Kidney (tissue), 14 donors: Measurements from ENCODE around the gene WBP11. TPM values are rescaled to one million over a fixed set of nuclear protein-coding genes. Genes with fewer than 3 reads are reported as not detected.
"Not testable (repeated sequence)": the region's sequence is repeated elsewhere in the genome, so short reads cannot be mapped to it uniquely, and the experiment has no call there.

Experiments used
- DNase-seq, 5 donors: peaks; one replicate each; pipeline ENCODE4 v3.0.0-alpha.2; 2013 to 2020
- FAIRE-seq: peaks from 2 replicates; lab custom pipeline; 2012; peaks lifted over from hg19 to GRCh38; lab: Jason Lieb, UNC
- H3K27ac ChIP-seq, 2 donors: one replicate each; pipeline ENCODE4 v1.7.0; 2013; ENCODE audit warnings: low read depth in 2 of 2, low read length in 2 of 2, inconsistent platforms in 1 of 2
- H3K27me3 ChIP-seq: one replicate; pipeline ENCODE4 v1.7.1; 2013; ENCODE audit warnings: low read length, inconsistent platforms; ENCODE audit not compliant: control insufficient read depth, insufficient read depth
- H3K36me3 ChIP-seq, 3 donors: one replicate each; pipeline versions ENCODE4 v1.7.0 to v1.7.1; 2013; ENCODE audit warnings: low read length in 3 of 3, control low read depth in 1 of 3, inconsistent platforms in 1 of 3; ENCODE audit not compliant: insufficient read depth in 3 of 3, control insufficient read depth in 2 of 3
- H3K4me1 ChIP-seq, 3 donors: one replicate each; pipeline versions ENCODE4 v1.7.0 to v1.7.1; 2013; ENCODE audit warnings: low read length in 3 of 3, inconsistent platforms in 1 of 3, low read depth in 1 of 3; ENCODE audit not compliant: control insufficient read depth in 2 of 3, insufficient read depth in 2 of 3
- H3K4me3 ChIP-seq, 3 donors: one replicate each; pipeline versions ENCODE4 v1.7.0 to v1.8.1; 2013; ENCODE audit warnings: low read length in 3 of 3, control low read depth in 1 of 3, inconsistent platforms in 1 of 3
- H3K9ac ChIP-seq, 3 donors: one replicate each; pipeline versions ENCODE4 v1.7.0 to v1.7.1; 2013; ENCODE audit warnings: low read length in 3 of 3, control low read depth in 1 of 3, inconsistent platforms in 1 of 3
- H3K9me3 ChIP-seq, 3 donors: one replicate each; pipeline versions ENCODE4 v1.7.0 to v1.7.1; 2013; ENCODE audit warnings: low read length in 3 of 3, control low read depth in 1 of 3, inconsistent platforms in 1 of 3; ENCODE audit not compliant: control insufficient read depth in 2 of 3, insufficient read depth in 1 of 3
- intact Hi-C: fragments of 100-400 bp; cut with DNase I; formaldehyde crosslinking; loops from one replicate; pipeline ENCODE4 v1.11.1; 2022
- polyA plus RNA-seq: library from polyadenylated mRNA; stranded (reverse); fragments of 350-450 nt; fragmentation: Illumina TruSeq; extraction: RNeasy Lipid Tissue Mini Kit (QIAGEN cat#74804); gene quantifications from one replicate; pipeline ENCODE4 v1.2.3, GENCODE V29; 2014; ENCODE audit warnings: low read depth, low replicate concordance; ENCODE audit not compliant: insufficient read depth
- total RNA-seq: library from RNA; stranded (reverse); fragmentation: NEBNext Ultra II Directional; extraction: Animal tissue kit (Norgen Biotek cat#: 25700); gene quantifications from one replicate; pipeline ENCODE4 v1.2.1, GENCODE V29; 2021
- TF ChIP-seq, protein P1 (sequence below): IDR thresholded peaks from 3 replicates; pipeline ENCODE4 v1.5.1; 2012; ENCODE audit warnings: mild to moderate bottlenecking, moderate library complexity, borderline replicate concordance; ENCODE audit not compliant: insufficient read depth; ENCODE audit errors: extremely low read depth
- donor health status: control.
- donor health status: control.
- donor health status: control.
- donor health status: control.
- donor health status: control.
- donor health status: DM: yes; HTN: yes; CAD: no.
- donor health status: Normal renal cell carcinoma (clear cell type).

Gene WBP11
- total and polyA plus RNA-seq, 2 donors from 2014 or later, result 17.6 to 55.5 TPM

DNA sequence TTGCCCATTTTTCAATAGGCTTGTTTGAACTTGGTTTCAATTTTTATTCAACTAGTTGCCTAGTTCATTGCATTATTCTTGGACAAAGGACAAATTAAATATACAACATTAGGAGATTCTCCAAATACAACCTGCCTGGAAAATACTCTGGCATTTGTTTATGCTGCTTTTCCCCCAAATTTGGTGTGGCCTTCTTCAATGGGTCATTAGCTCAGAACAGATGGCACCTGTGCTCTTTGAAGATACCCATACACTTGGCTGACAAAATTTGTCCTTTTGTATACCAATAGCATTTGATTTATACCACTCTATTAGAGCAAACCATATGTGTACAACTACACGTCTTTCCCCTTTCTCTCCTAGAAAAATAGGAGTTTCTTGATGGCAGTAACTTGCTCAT lies 35.7 kb downstream of the WBP11 start:
- Histone ChIP-seq H3K9me3 (peaks cover 0 to 4% (median 0%) of the 10 kb centered on the region in 3 donors), H3K36me3 (no peaks in the 10 kb centered on the region), H3K4me1 (peaks cover 2 to 6% (median 3%) of the 10 kb centered on the region in 3 donors), H3K9ac (no peak overlapping the region), H3K27me3 (no peaks in the 10 kb centered on the region), H3K27ac (no peak overlapping the region), H3K4me3 (no peak overlapping the region)
- no peak for DNase-seq
- TF ChIP-seq, protein P1, sequence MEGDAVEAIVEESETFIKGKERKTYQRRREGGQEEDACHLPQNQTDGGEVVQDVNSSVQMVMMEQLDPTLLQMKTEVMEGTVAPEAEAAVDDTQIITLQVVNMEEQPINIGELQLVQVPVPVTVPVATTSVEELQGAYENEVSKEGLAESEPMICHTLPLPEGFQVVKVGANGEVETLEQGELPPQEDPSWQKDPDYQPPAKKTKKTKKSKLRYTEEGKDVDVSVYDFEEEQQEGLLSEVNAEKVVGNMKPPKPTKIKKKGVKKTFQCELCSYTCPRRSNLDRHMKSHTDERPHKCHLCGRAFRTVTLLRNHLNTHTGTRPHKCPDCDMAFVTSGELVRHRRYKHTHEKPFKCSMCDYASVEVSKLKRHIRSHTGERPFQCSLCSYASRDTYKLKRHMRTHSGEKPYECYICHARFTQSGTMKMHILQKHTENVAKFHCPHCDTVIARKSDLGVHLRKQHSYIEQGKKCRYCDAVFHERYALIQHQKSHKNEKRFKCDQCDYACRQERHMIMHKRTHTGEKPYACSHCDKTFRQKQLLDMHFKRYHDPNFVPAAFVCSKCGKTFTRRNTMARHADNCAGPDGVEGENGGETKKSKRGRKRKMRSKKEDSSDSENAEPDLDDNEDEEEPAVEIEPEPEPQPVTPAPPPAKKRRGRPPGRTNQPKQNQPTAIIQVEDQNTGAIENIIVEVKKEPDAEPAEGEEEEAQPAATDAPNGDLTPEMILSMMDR, result no peak
- no peak for FAIRE-seq
- intact Hi-C loops, result no loop called here

DNA sequence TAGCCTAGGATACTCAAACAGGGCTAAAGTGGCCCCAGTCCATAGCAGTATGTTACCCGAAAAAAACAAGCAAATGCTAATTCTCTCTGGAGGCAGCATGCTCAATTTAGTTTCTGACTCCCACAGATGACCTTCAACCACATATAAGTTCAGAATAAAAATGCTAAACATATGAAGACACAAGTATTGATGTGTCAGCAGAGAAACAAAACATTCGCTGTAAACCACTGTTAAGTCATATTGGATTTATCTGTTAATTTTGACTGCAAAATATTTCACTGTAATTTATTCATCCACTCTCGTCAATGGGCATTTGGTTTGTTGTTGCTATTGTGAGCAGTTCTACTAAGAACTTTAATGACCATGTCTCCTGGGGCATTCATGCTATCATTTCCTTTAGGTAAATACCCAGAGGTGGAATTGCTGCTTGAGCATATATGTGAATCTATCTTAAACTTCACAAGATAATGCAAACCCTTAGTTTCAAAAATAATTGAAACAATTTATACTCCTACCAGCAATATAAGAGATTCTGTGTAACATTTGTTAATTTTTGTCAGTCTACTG lies 36.5 kb downstream of the WBP11 start:
- intact Hi-C loops, result no loop called here
- Histone ChIP-seq H3K27me3 (no peaks in the 10 kb centered on the region), H3K9ac (no peak overlapping the region), H3K36me3 (no peaks in the 10 kb centered on the region), H3K27ac (no peak overlapping the region), H3K4me1 (peaks cover under 1 to 4% (median 2%) of the 10 kb centered on the region in 3 donors), H3K4me3 (no peak overlapping the region), H3K9me3 (peaks cover 0 to 4% (median 0%) of the 10 kb centered on the region in 3 donors)
- no peak for DNase-seq
- FAIRE-seq, result no peak
- TF ChIP-seq, protein P1, result no peak

DNA sequence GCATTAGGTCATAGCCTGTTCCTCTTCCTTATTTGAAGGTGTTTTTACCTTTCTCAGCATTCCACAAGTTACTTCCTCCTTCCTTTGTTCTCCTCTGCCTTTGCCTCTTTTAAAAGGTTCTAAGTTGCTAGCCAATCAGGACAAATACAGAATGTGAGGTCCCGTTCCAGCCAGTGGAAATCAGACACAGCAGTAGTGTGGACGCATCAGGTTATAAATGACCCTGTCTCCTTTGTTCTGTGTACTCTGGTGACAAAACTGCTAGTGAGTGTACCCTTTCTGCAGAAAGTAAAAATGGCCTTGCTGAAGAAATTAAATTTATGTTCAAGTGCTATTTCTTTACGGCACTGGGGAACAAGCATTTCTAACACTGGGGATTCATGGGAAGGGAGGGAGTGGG lies 37.3 kb downstream of the WBP11 start:
- H3K9me3 ChIP-seq, H3K4me3 ChIP-seq, intact Hi-C loops, H3K36me3 ChIP-seq, DNase-seq, H3K4me1 ChIP-seq, H3K27ac ChIP-seq, FAIRE-seq, H3K27me3 ChIP-seq, H3K9ac ChIP-seq: not testable (repeated sequence)

DNA sequence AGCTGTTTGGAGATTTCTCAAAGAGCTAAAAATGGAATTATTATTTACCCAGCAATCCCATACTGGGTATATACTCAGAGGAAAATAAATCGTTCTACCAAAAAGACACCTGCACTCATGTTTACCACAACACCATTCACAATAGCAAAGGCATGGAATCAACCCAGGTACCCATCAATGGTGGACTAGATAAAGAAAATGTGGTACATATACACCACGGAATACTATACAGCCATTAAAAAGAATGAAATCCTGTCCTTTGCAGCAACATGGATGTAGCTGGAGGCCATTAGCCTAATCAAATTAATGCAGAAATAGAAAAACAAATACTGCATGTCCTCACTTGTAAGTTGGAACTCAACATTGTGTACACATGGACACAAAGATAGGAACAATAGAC lies 37.9 kb downstream of the WBP11 start:
- H3K9ac ChIP-seq, result no peak overlapping the region
- H3K27ac ChIP-seq, result no peak overlapping the region
- intact Hi-C loops, result no loop called here
- no peak for FAIRE-seq
- H3K36me3 ChIP-seq, result no peaks in the 10 kb centered on the region
- TF ChIP-seq, protein P1, result no peak
- no peak for DNase-seq
- H3K9me3 ChIP-seq, result peaks cover 0 to 4% (median 0%) of the 10 kb centered on the region in 3 donors
- no peaks in the 10 kb centered on the region for H3K27me3 ChIP-seq
- H3K4me3 ChIP-seq, result no peak overlapping the region
- H3K4me1 ChIP-seq, result peaks cover 0 to 4% (median 2%) of the 10 kb centered on the region in 3 donors

DNA sequence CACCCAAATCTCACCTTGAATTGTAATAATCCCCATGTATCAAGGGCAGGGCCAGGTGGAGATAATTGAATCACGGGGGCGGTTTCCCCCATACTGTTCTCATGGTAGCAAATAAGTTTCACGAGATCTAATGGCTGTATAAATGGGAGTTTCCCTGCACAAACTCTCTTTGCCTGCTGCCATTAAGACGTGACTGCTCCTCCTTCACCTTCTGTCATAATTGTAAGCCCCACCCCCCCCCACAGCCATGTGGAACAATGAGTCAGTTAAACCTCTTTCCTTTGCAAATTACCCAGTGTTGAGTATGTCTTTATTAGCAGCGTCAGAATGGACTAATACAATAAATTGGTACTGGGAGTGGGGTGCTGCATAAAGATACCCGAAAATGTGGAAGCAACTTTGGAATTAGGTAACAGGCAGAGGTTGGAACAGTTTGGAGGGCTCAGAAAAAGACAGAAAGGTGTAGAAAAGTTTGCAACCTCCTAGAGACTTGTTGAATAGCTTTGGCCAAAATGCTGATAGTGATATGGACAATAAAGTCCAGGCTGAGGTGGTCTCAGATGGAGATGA lies 43.5 kb downstream of the WBP11 start:
- H3K27ac ChIP-seq, H3K27me3 ChIP-seq, H3K4me1 ChIP-seq, H3K4me3 ChIP-seq, intact Hi-C loops, DNase-seq, FAIRE-seq, H3K9me3 ChIP-seq, H3K36me3 ChIP-seq, H3K9ac ChIP-seq: not testable (repeated sequence)
